GM19351 (cell line): Measurements from ENCODE around the gene PFDN2.
"Not testable (repeated sequence)": the region's sequence is repeated elsewhere in the genome, so short reads cannot be mapped to it uniquely, and the experiment has no call there.

Experiments
- ATAC-seq: cut with Tn5 transposase; IDR thresholded peaks from one replicate; pipeline ENCODE4 v1.9.1; 2021; ENCODE audit warnings: mild to moderate bottlenecking, moderate library complexity; ENCODE audit not compliant: unreplicated experiment

PFDN2 gene

GRCh38 chr1:161139766-161140165 is 21.9 kb upstream of the PFDN2 start:
- ATAC-seq, result no peak

GRCh38 chr1:161138431-161138830 is 20.6 kb upstream of the PFDN2 start:
- no peak for ATAC-seq

GRCh38 chr1:161137881-161138280 is 20.0 kb upstream of the PFDN2 start:
- no peak for ATAC-seq

GRCh38 chr1:161133220-161133740 is 15.4 kb upstream of the PFDN2 start:
- no peak for ATAC-seq

GRCh38 chr1:161132410-161133219 is 14.8 kb upstream of the PFDN2 start, which contains the start of gene DEDD:
Gene DEDD (minus strand): TSS chr1:161132667. CDS start chr1:161124462, 8,205 bp downstream.
- peak; percentile 92 for ATAC-seq

- no peak for ATAC-seq
Observed at GRCh38 chr1:161131523-161132409, 13.9 kb upstream of the PFDN2 start.

- no peak for ATAC-seq
Observed at GRCh38 chr1:161130266-161130665, 12.4 kb upstream of the PFDN2 start.

- no peak for ATAC-seq
Observed at GRCh38 chr1:161128591-161129420, 11.0 kb upstream of the PFDN2 start.

GRCh38 chr1:161127649-161128048 is 9.8 kb upstream of the PFDN2 start:
- no peak for ATAC-seq

- no peak for ATAC-seq
Observed at GRCh38 chr1:161122967-161123366, 5.1 kb upstream of the PFDN2 start.

GRCh38 chr1:161121834-161122233 is 4.0 kb upstream of the PFDN2 start:
- no peak for ATAC-seq

GRCh38 chr1:161121042-161121650 is 3.3 kb upstream of the PFDN2 start:
- ATAC-seq, result no peak

- peak; percentile 57 for ATAC-seq
Observed at GRCh38 chr1:161119092-161119903, 1.5 kb upstream of the PFDN2 start.

GRCh38 chr1:161115961-161116360 is 1.9 kb downstream of the PFDN2 start:
- not testable (repeated sequence) for ATAC-seq

GRCh38 chr1:161115132-161115711 is 2.6 kb downstream of the PFDN2 start:
- ATAC-seq, result no peak

- no peak for ATAC-seq
Observed at GRCh38 chr1:161114556-161114955, 3.3 kb downstream of the PFDN2 start.

- ATAC-seq, result no peak
Observed at GRCh38 chr1:161113915-161114314, 3.9 kb downstream of the PFDN2 start.

- no peak for ATAC-seq
Observed at GRCh38 chr1:161111527-161111926, 6.3 kb downstream of the PFDN2 start.

GRCh38 chr1:161111117-161111516 is 6.7 kb downstream of the PFDN2 start:
- no peak for ATAC-seq
